ENCODE results near the gene KRTAP8-1. TPM values are rescaled to one million over a fixed set of nuclear protein-coding genes. Genes with fewer than 3 reads are reported as not detected.

The KRTAP8-1 gene
- total RNA-seq, 1 experiment from 2014 or later, result not detected

- Mint-ChIP-seq H3K9me3 (no peaks in the 10 kb centered on the region), H3K27ac (no peak overlapping the region), H3K4me3 (no peak overlapping the region), H3K4me1 (no peaks in the 10 kb centered on the region), H3K27me3 (ENCODE audit: low read depth) (no peaks in the 10 kb centered on the region), H3K36me3 (no peaks in the 10 kb centered on the region)
- no peak for DNase-seq (ENCODE audit: low spot score)
- no peak for ATAC-seq
- TF ChIP-seq SMAD4 (CRISPR knock-in tag; IDR thresholded peaks at IDR 0.05), result no peak
- TF ChIP-seq ATF3 (CRISPR knock-in tag; conservative IDR thresholded peaks at IDR 0.05), result no peak
- TF ChIP-seq E2F5 (CRISPR knock-in tag; IDR thresholded peaks at IDR 0.05), result no peak
- no peak for TF ChIP-seq AFF4 (CRISPR knock-in tag; IDR thresholded peaks at IDR 0.05; ENCODE audit: borderline replicate concordance)
- no peak for TF ChIP-seq ZNF396 (CRISPR knock-in tag; IDR thresholded peaks at IDR 0.05; ENCODE audit: borderline replicate concordance)
- ChIA-PET CTCF (interaction anchor here (1.1 kb wide), 2 partner anchors 8 to 16 kb away, joined by 3 to 7 read pairs; no protein-coding TSS in a partner anchor), POLR2A (no interaction called here)
These were observed 34.8 kb upstream of the KRTAP8-1 start for GRCh38 chr21:30847627-30848500.

GRCh38 chr21:30842990-30843389 is 29.9 kb upstream of the KRTAP8-1 start:
- CTCF ChIA-PET, result interaction anchor here (0.7 to 1.8 kb wide), 7 partner anchors 9 to 400 kb away, joined by 3 to 8 read pairs (median 3); no protein-coding TSS in a partner anchor
- DNase-seq (ENCODE audit: low spot score) (no peak), ATAC-seq (no peak)
- no peak overlapping the region for H3K4me3 Mint-ChIP-seq
- H3K36me3 Mint-ChIP-seq, result no peaks in the 10 kb centered on the region
- H3K4me1 Mint-ChIP-seq, result no peaks in the 10 kb centered on the region
- no peaks in the 10 kb centered on the region for H3K27me3 Mint-ChIP-seq (ENCODE audit: low read depth)
- no peaks in the 10 kb centered on the region for H3K9me3 Mint-ChIP-seq
- no peak overlapping the region for H3K27ac Mint-ChIP-seq
- POLR2A ChIA-PET, result no interaction called here
- TF ChIP-seq ZNF423 (CRISPR knock-in tag; IDR thresholded peaks at IDR 0.05) (no peak), SP1 (CRISPR knock-in tag; conservative IDR thresholded peaks at IDR 0.05) (no peak), ZBTB21 (CRISPR knock-in tag; IDR thresholded peaks at IDR 0.05; ENCODE audit: borderline replicate concordance) (no peak), E2F1 (CRISPR knock-in tag; IDR thresholded peaks at IDR 0.05) (no peak), ZNF121 (CRISPR knock-in tag; IDR thresholded peaks at IDR 0.05) (no peak), HMGXB4 (CRISPR knock-in tag; IDR thresholded peaks at IDR 0.05) (no peak), ZNF263 (CRISPR knock-in tag; IDR thresholded peaks at IDR 0.05; ENCODE audit: low read depth) (no peak), FOXP1 (CRISPR knock-in tag; IDR thresholded peaks at IDR 0.05; ENCODE audit: borderline replicate concordance) (no peak), CDX4 (CRISPR knock-in tag; IDR thresholded peaks at IDR 0.05; ENCODE audit: borderline replicate concordance) (no peak), MXD4 (CRISPR knock-in tag; IDR thresholded peaks at IDR 0.05; ENCODE audit: borderline replicate concordance) (no peak), AFF4 (CRISPR knock-in tag; IDR thresholded peaks at IDR 0.05; ENCODE audit: borderline replicate concordance) (no peak), RELA (CRISPR knock-in tag; IDR thresholded peaks at IDR 0.05; ENCODE audit: borderline replicate concordance) (no peak), ZNF425 (CRISPR knock-in tag; conservative IDR thresholded peaks at IDR 0.05) (no peak)

Measured in WTC11 (cell line).